ENCODE data around the gene ROBO1. TPM values are rescaled to one million over a fixed set of nuclear protein-coding genes. Genes with fewer than 3 reads are reported as not detected.
"Not testable (repeated sequence)": the region's sequence is repeated elsewhere in the genome, so short reads cannot be mapped to it uniquely, and the experiment has no call there.

The ROBO1 gene
- total RNA-seq, 4 donors from 2014 or later = 12.3 to 112 (median 27.1) TPM

DNA sequence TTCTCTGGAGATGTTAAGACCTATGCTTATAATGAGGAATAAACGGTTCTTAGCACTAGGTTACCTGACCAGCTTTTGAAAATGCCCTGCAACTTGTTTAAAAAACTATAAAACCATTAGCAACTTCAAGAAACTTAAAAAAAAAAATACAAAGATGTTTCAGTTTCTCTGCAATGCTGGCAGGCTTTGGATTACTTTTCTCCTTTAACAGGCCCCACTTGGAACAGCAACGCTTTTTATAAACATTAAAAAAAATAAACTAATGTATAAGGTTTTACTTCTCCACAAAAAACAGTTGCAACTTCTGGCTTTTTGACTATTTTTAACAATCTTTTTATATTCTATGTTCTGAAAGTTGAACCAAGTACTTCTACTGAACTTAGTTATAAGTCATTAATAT is 1006.7 kb downstream of the ROBO1 start:
- no peaks in the 10 kb centered on the region for H3K36me3 ChIP-seq
- H3K4me1 ChIP-seq = no peaks in the 10 kb centered on the region
- H3K4me3 ChIP-seq = no peak overlapping the region
- H3K27ac ChIP-seq = no peak overlapping the region
- no peak for DNase-seq
- H3K9me3 ChIP-seq = no peaks in the 10 kb centered on the region
- TF ChIP-seq POLR2A (IDR thresholded peaks at IDR 0.05) = no peak
- TF ChIP-seq, protein P1, sequence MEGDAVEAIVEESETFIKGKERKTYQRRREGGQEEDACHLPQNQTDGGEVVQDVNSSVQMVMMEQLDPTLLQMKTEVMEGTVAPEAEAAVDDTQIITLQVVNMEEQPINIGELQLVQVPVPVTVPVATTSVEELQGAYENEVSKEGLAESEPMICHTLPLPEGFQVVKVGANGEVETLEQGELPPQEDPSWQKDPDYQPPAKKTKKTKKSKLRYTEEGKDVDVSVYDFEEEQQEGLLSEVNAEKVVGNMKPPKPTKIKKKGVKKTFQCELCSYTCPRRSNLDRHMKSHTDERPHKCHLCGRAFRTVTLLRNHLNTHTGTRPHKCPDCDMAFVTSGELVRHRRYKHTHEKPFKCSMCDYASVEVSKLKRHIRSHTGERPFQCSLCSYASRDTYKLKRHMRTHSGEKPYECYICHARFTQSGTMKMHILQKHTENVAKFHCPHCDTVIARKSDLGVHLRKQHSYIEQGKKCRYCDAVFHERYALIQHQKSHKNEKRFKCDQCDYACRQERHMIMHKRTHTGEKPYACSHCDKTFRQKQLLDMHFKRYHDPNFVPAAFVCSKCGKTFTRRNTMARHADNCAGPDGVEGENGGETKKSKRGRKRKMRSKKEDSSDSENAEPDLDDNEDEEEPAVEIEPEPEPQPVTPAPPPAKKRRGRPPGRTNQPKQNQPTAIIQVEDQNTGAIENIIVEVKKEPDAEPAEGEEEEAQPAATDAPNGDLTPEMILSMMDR (IDR thresholded peaks at IDR 0.05) = no peak
- intact Hi-C loops (cut with DNase I; ENCODE audit: low total_unique reads) = no loop called here
- H3K27me3 ChIP-seq = no peaks in the 10 kb centered on the region

DNA sequence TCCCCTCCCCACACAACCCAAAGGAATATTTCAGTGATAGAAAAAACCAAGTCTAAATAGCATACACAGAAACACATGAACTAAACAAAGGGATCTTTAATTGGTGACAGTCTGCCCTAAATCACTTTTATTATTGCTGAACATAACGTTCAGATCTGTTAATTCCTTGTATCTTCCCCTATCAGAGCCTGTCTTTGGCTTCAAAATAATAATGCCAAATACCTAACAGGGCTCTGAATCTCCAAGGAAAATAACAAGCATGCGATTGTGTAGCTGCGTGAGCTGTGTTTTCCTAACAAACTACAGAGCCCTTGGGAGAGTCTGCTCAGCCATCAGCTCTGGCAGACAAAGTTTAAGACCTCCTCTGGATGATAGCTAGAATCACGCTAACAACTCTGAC is 1010.1 kb downstream of the ROBO1 start:
- DNase-seq = no peak
- no peak overlapping the region for H3K27ac ChIP-seq
- H3K27me3 ChIP-seq = no peaks in the 10 kb centered on the region
- H3K4me3 ChIP-seq = no peak overlapping the region
- no peaks in the 10 kb centered on the region for H3K4me1 ChIP-seq
- H3K9me3 ChIP-seq = no peaks in the 10 kb centered on the region
- intact Hi-C loops (cut with DNase I; ENCODE audit: low total_unique reads) = no loop called here
- TF ChIP-seq, protein P1 (IDR thresholded peaks at IDR 0.05) = no peak
- TF ChIP-seq POLR2A (IDR thresholded peaks at IDR 0.05) = no peak
- H3K36me3 ChIP-seq = no peaks in the 10 kb centered on the region

DNA sequence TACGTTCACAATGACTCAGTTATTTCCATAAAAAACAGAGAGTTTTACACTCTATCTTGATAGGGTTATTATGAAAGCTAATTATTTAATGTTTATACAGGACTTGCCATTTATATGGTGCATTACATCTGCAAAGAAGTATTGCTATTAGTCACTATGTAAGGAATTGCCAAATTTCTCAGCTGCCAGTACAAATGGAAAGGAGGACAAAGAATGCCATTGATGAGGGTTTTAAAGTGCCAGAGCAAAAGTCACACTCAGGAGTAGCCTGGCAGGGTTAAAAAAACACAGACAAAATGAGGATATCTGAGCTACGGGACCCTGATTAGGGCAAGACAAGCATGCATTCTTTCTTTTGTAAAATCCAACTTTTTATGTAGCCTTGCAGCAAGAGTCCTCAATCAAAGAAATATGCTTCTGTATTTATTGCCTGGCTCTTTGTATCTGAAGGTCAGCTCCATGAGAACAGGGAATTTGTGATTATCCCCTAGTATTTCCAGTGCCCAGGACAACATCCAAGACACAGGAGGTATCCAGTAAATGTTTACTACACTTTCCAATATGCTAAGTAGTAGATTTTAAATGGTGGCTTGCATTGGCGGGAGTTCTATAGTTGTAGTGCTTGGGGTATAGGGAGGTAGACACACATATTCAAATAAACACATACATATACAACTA is 1013.6 kb downstream of the ROBO1 start:
- Histone ChIP-seq H3K4me1 (no peaks in the 10 kb centered on the region), H3K9me3 (no peaks in the 10 kb centered on the region), H3K4me3 (no peak overlapping the region), H3K27ac (no peak overlapping the region), H3K27me3 (no peaks in the 10 kb centered on the region), H3K36me3 (no peaks in the 10 kb centered on the region)
- no peak for TF ChIP-seq POLR2A (IDR thresholded peaks at IDR 0.05)
- TF ChIP-seq, protein P1 (IDR thresholded peaks at IDR 0.05) = no peak
- DNase-seq = no peak
- intact Hi-C loops (cut with DNase I; ENCODE audit: low total_unique reads) = no loop called here

DNA sequence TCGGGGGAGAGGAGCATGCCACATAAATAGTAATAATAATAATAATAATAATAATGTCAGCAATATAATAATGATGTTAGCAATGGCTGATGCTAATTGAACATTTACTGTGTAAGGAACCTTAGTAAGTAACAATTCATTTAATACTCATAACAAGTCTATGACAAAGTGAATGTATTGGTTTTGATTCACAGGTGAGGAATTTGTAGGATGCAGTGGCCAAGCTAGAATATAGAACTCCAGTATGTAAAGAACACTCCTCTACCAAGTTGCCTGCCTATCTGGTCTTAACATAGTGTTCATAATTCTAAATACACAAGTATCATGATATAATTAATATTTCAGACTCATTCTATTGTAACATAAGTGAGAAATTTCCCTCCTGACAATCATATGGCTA is 1016.5 kb downstream of the ROBO1 start:
- TF ChIP-seq, protein P1 (IDR thresholded peaks at IDR 0.05) = no peak
- TF ChIP-seq POLR2A (IDR thresholded peaks at IDR 0.05) = no peak

DNA sequence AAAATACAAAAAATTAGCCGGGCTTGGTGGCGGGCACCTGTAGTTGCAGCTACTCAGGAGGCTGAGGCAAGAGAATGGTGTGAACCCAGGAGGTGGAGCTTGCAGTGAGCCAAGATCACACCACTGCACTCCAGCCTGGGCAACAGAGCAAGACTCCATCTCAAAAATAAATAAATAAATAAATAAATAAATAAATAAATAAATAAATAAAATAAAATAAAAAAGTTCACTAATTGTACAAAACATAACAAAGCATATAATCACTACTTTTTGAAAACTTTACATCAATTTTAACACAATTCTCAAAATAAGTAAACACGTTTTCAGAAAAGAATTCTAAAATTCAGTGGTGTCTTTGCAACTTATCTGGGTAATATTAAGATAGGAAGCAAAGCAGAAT is 1017.5 kb downstream of the ROBO1 start:
- H3K27ac ChIP-seq; H3K36me3 ChIP-seq; H3K4me1 ChIP-seq; intact Hi-C loops (cut with DNase I; ENCODE audit: low total_unique reads); H3K9me3 ChIP-seq; H3K27me3 ChIP-seq; H3K4me3 ChIP-seq; DNase-seq: not testable (repeated sequence)

More for the DNA sequence above, 1016.5 kb downstream of the ROBO1 start:
- no peak for DNase-seq
- no peak overlapping the region for H3K27ac ChIP-seq
- intact Hi-C loops (cut with DNase I; ENCODE audit: low total_unique reads) = no loop called here
- no peak overlapping the region for H3K4me3 ChIP-seq
- no peaks in the 10 kb centered on the region for H3K9me3 ChIP-seq
- H3K27me3 ChIP-seq = no peaks in the 10 kb centered on the region
- no peaks in the 10 kb centered on the region for H3K36me3 ChIP-seq
- no peaks in the 10 kb centered on the region for H3K4me1 ChIP-seq

DNA sequence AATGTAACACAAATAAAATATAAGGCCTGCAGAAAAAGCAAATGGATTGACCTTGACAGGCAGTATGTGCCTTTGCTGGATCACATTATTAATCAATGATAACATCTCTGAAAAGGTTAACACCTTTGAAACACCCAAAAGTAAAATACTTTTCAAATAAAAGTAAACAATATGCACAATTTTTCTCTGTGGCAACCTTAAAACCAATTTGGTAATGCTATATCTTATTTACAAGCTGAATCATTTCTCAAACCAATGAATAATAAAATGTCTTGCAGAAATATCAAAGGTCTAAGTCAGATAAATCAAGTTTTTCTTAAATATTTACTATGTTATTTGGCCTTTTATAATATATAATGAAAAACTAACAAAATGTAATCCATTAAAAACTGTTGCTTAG is 1018.7 kb downstream of the ROBO1 start:
- no peak for DNase-seq
- no peak overlapping the region for H3K27ac ChIP-seq
- no peak overlapping the region for H3K4me3 ChIP-seq
- TF ChIP-seq POLR2A (IDR thresholded peaks at IDR 0.05) = no peak
- TF ChIP-seq, protein P1 (IDR thresholded peaks at IDR 0.05) = no peak
- intact Hi-C loops (cut with DNase I; ENCODE audit: low total_unique reads) = no loop called here
- H3K36me3 ChIP-seq = no peaks in the 10 kb centered on the region
- H3K9me3 ChIP-seq = no peaks in the 10 kb centered on the region
- no peaks in the 10 kb centered on the region for H3K4me1 ChIP-seq
- no peaks in the 10 kb centered on the region for H3K27me3 ChIP-seq
